Gastroesophageal sphincter (tissue), 4 donors: Measurements from ENCODE around the gene SYT15B. TPM values are rescaled to one million over a fixed set of nuclear protein-coding genes. Genes with fewer than 3 reads are reported as not detected.
"Not testable (repeated sequence)": the region's sequence is repeated elsewhere in the genome, so short reads cannot be mapped to it uniquely, and the experiment has no call there.

ENCODE experiments used
- ATAC-seq: fragments of 150-250 bp; one replicate; pipeline ENCODE4 v1.9.1; 2016; ENCODE audit warnings: mild to moderate bottlenecking, moderate library complexity
- H3K27ac ChIP-seq, 4 donors: fragments of 200-600 bp; sonication (generic) in 3 of 4; 1 replicate in 3 of 4; 2 replicates in 1 of 4; pipeline ENCODE4 v1.5.1; 2016 to 2019
- H3K27me3 ChIP-seq: fragments of 200-600 bp; sonication (generic); one replicate; pipeline ENCODE4 v1.5.1; 2019
- H3K36me3 ChIP-seq, 2 donors: fragments of 200-600 bp; sonication (generic); one replicate each; pipeline ENCODE4 v1.5.1; 2019; ENCODE audit warnings: control low read depth in 1 of 2
- H3K4me1 ChIP-seq, 3 donors: fragments of 200-600 bp; sonication (generic); 1 replicate in 2 of 3; 2 replicates in 1 of 3; pipeline ENCODE4 v1.5.1; 2016 to 2019; ENCODE audit warnings: control low read depth in 2 of 3
- H3K4me3 ChIP-seq, 2 donors: fragments of 200-600 bp; sonication (generic); one replicate each; pipeline ENCODE4 v1.5.1; 2019; ENCODE audit warnings: mild to moderate bottlenecking in 1 of 2, moderate library complexity in 1 of 2
- H3K9me3 ChIP-seq, 3 donors: fragments of 200-600 bp; sonication (generic); one replicate each; pipeline ENCODE4 v1.5.1; 2017 to 2019; ENCODE audit warnings: control low read depth in 2 of 3
- WGBS, 2 donors: methylation state at CpG; one replicate each; pipeline ENCODE4 v1.1.5; 2018; ENCODE audit warnings: low coverage in 1 of 2; 5-methylcytosine and 5-hydroxymethylcytosine counted together
- total RNA-seq, 4 donors: library from RNA; depleted of rRNA; stranded (reverse); fragments of >200 nt; gene quantifications; one replicate each; pipeline ENCODE4 v1.1.0, GENCODE V29; 2016

Gene SYT15B
- total RNA-seq, 4 donors from 2014 or later = 1.4 to 4.0 (median 2.0) TPM

DNA sequence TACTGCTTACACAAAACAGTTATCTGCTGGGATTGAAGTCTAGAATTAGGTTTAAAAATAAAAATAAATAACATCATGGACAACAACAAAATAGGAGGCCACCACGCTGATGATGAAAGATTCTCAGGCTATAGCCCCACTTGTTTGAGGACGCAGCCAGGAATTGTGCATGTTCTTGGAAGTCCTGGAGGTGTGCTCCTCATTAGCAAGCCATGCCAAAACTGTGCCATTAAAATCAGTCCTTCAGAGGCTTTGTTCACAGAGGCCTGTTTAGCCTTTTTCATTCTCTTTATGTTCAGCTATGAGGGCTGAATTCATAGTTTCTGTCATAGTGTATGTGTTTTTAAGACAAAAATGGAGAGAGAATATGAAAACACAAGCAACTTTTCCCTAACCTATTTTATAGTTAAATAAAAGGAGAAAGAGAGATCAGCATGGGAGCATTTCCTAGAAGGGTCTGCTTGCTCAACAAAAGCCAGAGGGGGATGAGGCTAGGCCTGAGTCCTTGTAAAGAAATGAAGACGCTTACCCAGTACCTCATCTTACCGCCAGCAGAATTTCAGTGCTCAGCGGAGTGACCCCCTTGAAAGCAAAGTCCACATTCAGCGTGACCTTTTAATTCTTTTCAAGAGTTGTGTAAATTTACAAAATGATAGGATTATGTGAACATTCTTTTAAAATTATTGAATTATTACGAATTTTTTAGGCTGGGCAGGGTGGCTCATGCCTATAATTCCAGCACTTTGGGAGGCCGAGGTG is 46.2 kb downstream of the SYT15B start:
- H3K4me3 ChIP-seq, H3K27ac ChIP-seq, H3K9me3 ChIP-seq, H3K4me1 ChIP-seq, ATAC-seq, H3K27me3 ChIP-seq, H3K36me3 ChIP-seq: not testable (repeated sequence)
- 100% methylated on average over 4 of the region's 8 CpGs; no CpG with 5 or more reads in 1 of the 2 donors for WGBS, 2 donors

Other genes starting within 250 kb of the SYT15B start
- 10 to 100 TPM in 1 of 4 donors, 1 to 10 TPM in 3; 1.6 to 11.7 (median 5.1) TPM for gene AGAP9, start 240.0 kb downstream of the SYT15B start, total RNA-seq
- gene NPY4R2, start 155.1 kb upstream of the SYT15B start, total RNA-seq = under 1 TPM in 1 of 4 donors, not detected in 3; 0.15 TPM
- gene FAM25C, start 236.2 kb upstream of the SYT15B start, total RNA-seq = not detected